ENCODE data around the gene TANK.

DNA sequence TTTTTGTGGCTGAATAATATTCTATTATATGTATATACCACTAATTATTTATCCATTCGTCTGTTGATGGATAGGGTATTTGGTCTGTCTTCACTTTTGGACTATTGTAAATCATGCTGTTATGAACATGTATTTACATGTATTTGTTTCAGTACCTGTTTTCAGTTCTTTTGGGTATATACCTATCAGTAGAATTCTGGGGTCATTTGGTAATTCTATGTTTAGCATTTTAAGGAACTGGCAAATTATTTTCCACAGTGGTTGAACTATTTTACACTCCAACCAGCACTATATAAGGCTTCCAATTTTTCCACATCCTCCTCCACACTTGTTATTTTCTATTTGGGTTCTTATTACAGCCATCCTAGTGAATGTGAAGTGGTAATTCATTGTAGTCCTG lies 12.4 kb upstream of the TANK start:
- TF ChIP-seq CREB5 (CRISPR knock-in tag; IDR thresholded peaks at IDR 0.05; ENCODE audit: low read depth) (no peak), PPARA (CRISPR knock-in tag; IDR thresholded peaks at IDR 0.05; ENCODE audit: borderline replicate concordance) (no peak), ISL1 (CRISPR knock-in tag; IDR thresholded peaks at IDR 0.05) (no peak), RARB (CRISPR knock-in tag; IDR thresholded peaks at IDR 0.05) (no peak), ZFP3 (CRISPR knock-in tag; IDR thresholded peaks at IDR 0.05) (no peak), BACH2 (CRISPR knock-in tag; IDR thresholded peaks at IDR 0.05; ENCODE audit: borderline replicate concordance) (no peak), CSDC2 (CRISPR knock-in tag; IDR thresholded peaks at IDR 0.05) (no peak), ARNTL (CRISPR knock-in tag; IDR thresholded peaks at IDR 0.05; ENCODE audit: borderline replicate concordance, low read depth) (no peak), GLIS3 (CRISPR knock-in tag; IDR thresholded peaks at IDR 0.05) (no peak), OSR1 (CRISPR knock-in tag; IDR thresholded peaks at IDR 0.05) (no peak), ZFP30 (CRISPR knock-in tag; IDR thresholded peaks at IDR 0.05) (no peak), ZNF70 (CRISPR knock-in tag; IDR thresholded peaks at IDR 0.05) (no peak), ESRRG (CRISPR knock-in tag; IDR thresholded peaks at IDR 0.05) (no peak)
- TF ChIP-seq, protein P1, sequence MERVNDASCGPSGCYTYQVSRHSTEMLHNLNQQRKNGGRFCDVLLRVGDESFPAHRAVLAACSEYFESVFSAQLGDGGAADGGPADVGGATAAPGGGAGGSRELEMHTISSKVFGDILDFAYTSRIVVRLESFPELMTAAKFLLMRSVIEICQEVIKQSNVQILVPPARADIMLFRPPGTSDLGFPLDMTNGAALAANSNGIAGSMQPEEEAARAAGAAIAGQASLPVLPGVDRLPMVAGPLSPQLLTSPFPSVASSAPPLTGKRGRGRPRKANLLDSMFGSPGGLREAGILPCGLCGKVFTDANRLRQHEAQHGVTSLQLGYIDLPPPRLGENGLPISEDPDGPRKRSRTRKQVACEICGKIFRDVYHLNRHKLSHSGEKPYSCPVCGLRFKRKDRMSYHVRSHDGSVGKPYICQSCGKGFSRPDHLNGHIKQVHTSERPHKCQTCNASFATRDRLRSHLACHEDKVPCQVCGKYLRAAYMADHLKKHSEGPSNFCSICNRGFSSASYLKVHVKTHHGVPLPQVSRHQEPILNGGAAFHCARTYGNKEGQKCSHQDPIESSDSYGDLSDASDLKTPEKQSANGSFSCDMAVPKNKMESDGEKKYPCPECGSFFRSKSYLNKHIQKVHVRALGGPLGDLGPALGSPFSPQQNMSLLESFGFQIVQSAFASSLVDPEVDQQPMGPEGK (CRISPR knock-in tag; IDR thresholded peaks at IDR 0.05; ENCODE audit: borderline replicate concordance) = no peak
